HG03432 (cell line): Measurements from ENCODE around the gene PRKCB.

Source experiments
- ATAC-seq: cut with Tn5 transposase; IDR thresholded peaks from one replicate; pipeline ENCODE4 v1.9.1; 2021; ENCODE audit warnings: mild to moderate bottlenecking, moderate library complexity; ENCODE audit not compliant: unreplicated experiment

The PRKCB gene

GRCh38 chr16:23934610-23935236 lies 98.9 kb downstream of the PRKCB start:
- no peak for ATAC-seq

- no peak for ATAC-seq
Observed at GRCh38 chr16:23940111-23940510, 104.3 kb downstream of the PRKCB start.

- no peak for ATAC-seq
Observed at GRCh38 chr16:23941025-23941424, 105.2 kb downstream of the PRKCB start.

- no peak for ATAC-seq
Observed at GRCh38 chr16:23941963-23942564, 106.3 kb downstream of the PRKCB start.

- ATAC-seq = no peak
Observed at GRCh38 chr16:23943604-23944003, 107.8 kb downstream of the PRKCB start.

- ATAC-seq = no peak
Observed at GRCh38 chr16:23944381-23944780, 108.6 kb downstream of the PRKCB start.

GRCh38 chr16:23945243-23945642 lies 109.5 kb downstream of the PRKCB start:
- ATAC-seq = no peak

GRCh38 chr16:23947838-23948237 lies 112.1 kb downstream of the PRKCB start:
- ATAC-seq = no peak

- no peak for ATAC-seq
Observed at GRCh38 chr16:23948949-23949411, 113.2 kb downstream of the PRKCB start.

GRCh38 chr16:23949630-23950290 lies 114.0 kb downstream of the PRKCB start:
- no peak for ATAC-seq

GRCh38 chr16:23950291-23950894 lies 114.6 kb downstream of the PRKCB start:
- ATAC-seq = no peak

GRCh38 chr16:23950898-23951297 lies 115.1 kb downstream of the PRKCB start:
- ATAC-seq = no peak

GRCh38 chr16:23952128-23952970 lies 116.6 kb downstream of the PRKCB start:
- no peak for ATAC-seq

GRCh38 chr16:23952971-23953300 lies 117.2 kb downstream of the PRKCB start:
- ATAC-seq = no peak

- no peak for ATAC-seq
Observed at GRCh38 chr16:23953476-23953875, 117.7 kb downstream of the PRKCB start.

- ATAC-seq = no peak
Observed at GRCh38 chr16:23955088-23955487, 119.3 kb downstream of the PRKCB start.

- no peak for ATAC-seq
Observed at GRCh38 chr16:23957287-23957686, 121.5 kb downstream of the PRKCB start.

- ATAC-seq = no peak
Observed at GRCh38 chr16:23959072-23959751, 123.4 kb downstream of the PRKCB start.

- ATAC-seq = no peak
Observed at GRCh38 chr16:23959752-23960072, 123.9 kb downstream of the PRKCB start.

GRCh38 chr16:23960081-23960885 lies 124.5 kb downstream of the PRKCB start:
- no peak for ATAC-seq
